Body of pancreas (tissue), 4 donors: ENCODE data around the gene GPRIN2.

Experiments
- POLR2A ChIP-seq, 3 donors: fragments of 450-650 bp; IDR thresholded peaks; one replicate each; pipeline ENCODE4 v1.6.1; 2016; ENCODE audit warnings: antibody characterized with exemption in 3 of 3, mild to moderate bottlenecking in 2 of 3
- TF ChIP-seq, protein P1 (sequence below), 7 experiments: fragments of 450-650 bp in 4 of 7; fragments of 200-600 bp in 3 of 7; sonication (generic) in 3 of 7; IDR thresholded peaks; one replicate each; pipeline ENCODE4 v1.5.1; 2016 to 2019; ENCODE audit warnings: antibody characterized with exemption in 7 of 7

- TF ChIP-seq, protein P1, sequence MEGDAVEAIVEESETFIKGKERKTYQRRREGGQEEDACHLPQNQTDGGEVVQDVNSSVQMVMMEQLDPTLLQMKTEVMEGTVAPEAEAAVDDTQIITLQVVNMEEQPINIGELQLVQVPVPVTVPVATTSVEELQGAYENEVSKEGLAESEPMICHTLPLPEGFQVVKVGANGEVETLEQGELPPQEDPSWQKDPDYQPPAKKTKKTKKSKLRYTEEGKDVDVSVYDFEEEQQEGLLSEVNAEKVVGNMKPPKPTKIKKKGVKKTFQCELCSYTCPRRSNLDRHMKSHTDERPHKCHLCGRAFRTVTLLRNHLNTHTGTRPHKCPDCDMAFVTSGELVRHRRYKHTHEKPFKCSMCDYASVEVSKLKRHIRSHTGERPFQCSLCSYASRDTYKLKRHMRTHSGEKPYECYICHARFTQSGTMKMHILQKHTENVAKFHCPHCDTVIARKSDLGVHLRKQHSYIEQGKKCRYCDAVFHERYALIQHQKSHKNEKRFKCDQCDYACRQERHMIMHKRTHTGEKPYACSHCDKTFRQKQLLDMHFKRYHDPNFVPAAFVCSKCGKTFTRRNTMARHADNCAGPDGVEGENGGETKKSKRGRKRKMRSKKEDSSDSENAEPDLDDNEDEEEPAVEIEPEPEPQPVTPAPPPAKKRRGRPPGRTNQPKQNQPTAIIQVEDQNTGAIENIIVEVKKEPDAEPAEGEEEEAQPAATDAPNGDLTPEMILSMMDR (IDR thresholded peaks at IDR 0.05): no peak
- TF ChIP-seq POLR2A (IDR thresholded peaks at IDR 0.05): no peak
Observed at GRCh38 chr10:46520941-46521340, 35.5 kb downstream of the GPRIN2 start.
